ENCODE measurements around the gene VPS8. TPM values are rescaled to one million over a fixed set of nuclear protein-coding genes. Genes with fewer than 3 reads are reported as not detected.

VPS8 gene
- total and polyA plus RNA-seq, 2 of the 8 experiments (the other 6 are each of a cell fraction or from before 2014, with no cell fraction given), result 13.0 to 41.0 TPM

DNA sequence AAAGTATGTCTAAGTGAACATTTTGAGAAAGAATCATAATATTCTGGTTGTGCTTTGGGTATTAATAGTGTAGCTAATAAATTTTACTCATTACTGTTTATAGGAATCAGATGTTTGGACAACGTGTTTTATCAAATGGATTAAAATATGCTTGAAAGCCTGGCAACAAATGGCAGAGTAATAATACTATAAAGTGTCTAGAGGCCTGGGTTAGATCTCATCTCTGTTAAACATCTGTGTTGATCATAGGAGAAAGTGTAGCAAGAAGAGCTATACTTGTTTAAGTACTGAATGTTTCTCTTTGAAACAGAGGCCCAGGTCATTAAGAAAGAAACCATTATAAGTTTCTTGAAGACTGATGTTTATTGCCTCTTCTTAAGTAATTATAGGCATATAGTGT lies 30.5 kb downstream of the VPS8 start:
- POLR2A ChIA-PET (ENCODE audit: partially characterized antibody), result interaction anchor here (0.7 kb wide), 1 partner anchor 410 kb away, joined by 3 read pairs; no protein-coding TSS in a partner anchor
- Histone ChIP-seq H2BK20ac (ENCODE audit: low read length) (no peak overlapping the region), H4K5ac (ENCODE audit: insufficient read length, low read depth, low read length) (no peak overlapping the region), H4K91ac (replicated peaks; ENCODE audit: insufficient read length, low read length) (no peak overlapping the region), H3K9ac (replicated peaks in 1 of 4; ENCODE audit: extremely low read depth in 1 of 4, low read depth in 3 of 4, low read length in 3 of 4) (no peak overlapping the region), H4K8ac (ENCODE audit: extremely low read depth, insufficient read depth, low read length) (no peak overlapping the region), H3K4me1 (replicated peaks in 1 of 4; ENCODE audit: control insufficient read depth in 3 of 4, insufficient read depth in 4 of 4, low read length in 3 of 4) (no peaks in the 10 kb centered on the region), H2BK5ac (ENCODE audit: low read depth, low read length) (no peak overlapping the region), H3K23me2 (ENCODE audit: low read depth, low read length) (no peaks in the 10 kb centered on the region), H3K9me3 (ENCODE audit: insufficient read depth in 2 of 2, low read depth in 1 of 2, low read length in 1 of 2) (no peaks in the 10 kb centered on the region), H2BK120ac (replicated peaks; ENCODE audit: low read depth, low read length) (no peak overlapping the region), H3K56ac (replicated peaks; ENCODE audit: insufficient read length, low read depth, low read length) (no peak overlapping the region), H3K4me3 (ENCODE audit: extremely low read depth in 1 of 4, insufficient read depth in 2 of 4, low read depth in 3 of 4, low read length in 4 of 4) (no peak overlapping the region), H3K79me1 (ENCODE audit: low read depth, low read length) (no peaks in the 10 kb centered on the region), H2BK12ac (ENCODE audit: low read depth, low read length) (no peak overlapping the region), H3K4me2 (ENCODE audit: insufficient read depth in 1 of 2, low read depth in 2 of 2, low read length in 2 of 2) (no peak overlapping the region), H2AK5ac (ENCODE audit: low read depth, low read length) (no peak overlapping the region), H3K18ac (ENCODE audit: extremely low read depth, low read length) (no peak overlapping the region), H2BK15ac (ENCODE audit: low read length) (no peak overlapping the region), H3K14ac (ENCODE audit: insufficient read length) (no peak overlapping the region), H3K23ac (ENCODE audit: insufficient read length) (no peak overlapping the region), H2AFZ (ENCODE audit: low read length) (no peak overlapping the region), H4K20me1 (replicated peaks in 1 of 2; ENCODE audit: control insufficient read depth in 1 of 2, insufficient read depth in 2 of 2, low read length in 2 of 2) (no peaks in the 10 kb centered on the region), H3K79me2 (ENCODE audit: control insufficient read depth in 1 of 2, insufficient read depth in 2 of 2, low read length in 2 of 2) (no peaks in the 10 kb centered on the region), H3K4ac (replicated peaks; ENCODE audit: insufficient read length, low read depth, low read length) (no peak overlapping the region), H3K27me3 (replicated peaks in 1 of 4; ENCODE audit: control insufficient read depth in 3 of 4, extremely low read depth in 1 of 4, insufficient read depth in 3 of 4, low read length in 3 of 4) (peaks cover 0 to 1% (median 0%) of the 10 kb centered on the region in 4 experiments; a peak in 1 of 7 replicates), H3K36me3 (ENCODE audit: control insufficient read depth in 2 of 4, insufficient read depth in 4 of 4, low read length in 3 of 4) (no peaks in the 10 kb centered on the region), H3K27ac (ENCODE audit: low read depth, low read length) (no peak overlapping the region)
- FAIRE-seq, result no peak
- no peak for DNase-seq (ENCODE audit: low read depth in 1 of 2, low spot score in 2 of 2)
- TF ChIP-seq EP300 (IDR thresholded peaks at IDR 0.05; ENCODE audit: borderline replicate concordance in 1 of 2, low read depth in 2 of 2, low read length in 2 of 2), result no peak
- 94% methylated on average over 1 of the region's 1 CpG; no CpG with 5 or more reads in 1 of the 2 experiments for WGBS, 2 experiments (ENCODE audit: extremely low coverage in 1 of 2, insufficient coverage in 1 of 2, insufficient read length in 1 of 2, insufficient replicate concordance in 2 of 2, low coverage in 1 of 2, low lambda C conversion rate in 2 of 2, missing lambda C conversion rate in 1 of 2)
- CTCF ChIA-PET (ENCODE audit: partially characterized antibody), result no interaction called here
